Measurements from ENCODE around the gene PTPRO. TPM values are rescaled to one million over a fixed set of nuclear protein-coding genes. Genes with fewer than 3 reads are reported as not detected.
A peak's percentile ranks its signal among the peaks of the same experiment; 100 is the strongest.

The PTPRO gene
- total and polyA plus RNA-seq, 2 experiments from 2014 or later: 0.12 TPM; not detected in 1

DNA sequence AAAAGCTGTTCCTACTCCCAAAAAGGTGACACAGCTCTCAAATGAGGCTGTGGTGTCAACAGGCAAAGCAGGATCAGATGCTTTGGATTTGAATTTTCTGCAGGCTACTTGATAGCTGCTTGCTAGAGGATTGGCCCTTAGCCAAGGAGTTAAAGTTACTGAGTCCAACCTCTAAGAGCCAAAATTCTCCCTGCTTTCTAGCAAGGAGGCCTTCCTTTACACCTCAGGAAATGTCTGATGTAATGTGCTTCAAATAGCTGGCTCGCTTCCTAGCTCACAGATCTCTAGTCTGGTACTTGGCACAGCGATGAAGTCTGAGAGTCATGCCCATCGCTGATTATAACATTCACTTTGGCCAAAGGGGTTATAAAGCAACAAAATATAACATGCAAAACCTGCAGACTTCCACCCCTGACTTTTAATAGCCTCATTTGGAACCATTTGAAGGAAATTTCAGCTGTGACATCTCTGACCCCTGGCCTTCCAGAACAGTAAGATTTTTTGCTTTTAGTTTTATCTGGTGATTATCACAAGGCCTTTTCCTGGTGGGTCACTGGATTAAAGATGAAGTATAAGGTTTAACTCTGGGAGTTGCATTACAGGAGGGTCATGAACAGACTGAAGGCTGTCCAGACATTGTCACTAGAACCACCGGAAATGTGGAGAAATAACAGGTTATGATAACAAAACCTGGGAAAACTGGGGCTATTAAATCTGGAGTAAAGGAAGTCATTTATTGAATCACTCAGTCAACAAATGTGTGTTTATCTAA, 277.1 kb downstream of the PTPRO start:
- peaks cover 6% of the 10 kb centered on the region for H3K4me1 ChIP-seq (ENCODE audit: low read depth)
- H3K4me3 ChIP-seq: no peak overlapping the region
- H3K27me3 ChIP-seq: no peaks in the 10 kb centered on the region
- no peaks in the 10 kb centered on the region for H3K9me3 ChIP-seq (ENCODE audit: low read depth)
- no peak for TF ChIP-seq CTCF (IDR thresholded peaks at IDR 0.05; ENCODE audit: low read depth, low read length)
- no peaks in the 10 kb centered on the region for H3K36me3 ChIP-seq
- peak; percentile 50 to 97 for DNase-seq (ENCODE audit: low read depth in 1 of 2, low spot score in 1 of 2)
- no peak overlapping the region for H3K27ac ChIP-seq

DNA sequence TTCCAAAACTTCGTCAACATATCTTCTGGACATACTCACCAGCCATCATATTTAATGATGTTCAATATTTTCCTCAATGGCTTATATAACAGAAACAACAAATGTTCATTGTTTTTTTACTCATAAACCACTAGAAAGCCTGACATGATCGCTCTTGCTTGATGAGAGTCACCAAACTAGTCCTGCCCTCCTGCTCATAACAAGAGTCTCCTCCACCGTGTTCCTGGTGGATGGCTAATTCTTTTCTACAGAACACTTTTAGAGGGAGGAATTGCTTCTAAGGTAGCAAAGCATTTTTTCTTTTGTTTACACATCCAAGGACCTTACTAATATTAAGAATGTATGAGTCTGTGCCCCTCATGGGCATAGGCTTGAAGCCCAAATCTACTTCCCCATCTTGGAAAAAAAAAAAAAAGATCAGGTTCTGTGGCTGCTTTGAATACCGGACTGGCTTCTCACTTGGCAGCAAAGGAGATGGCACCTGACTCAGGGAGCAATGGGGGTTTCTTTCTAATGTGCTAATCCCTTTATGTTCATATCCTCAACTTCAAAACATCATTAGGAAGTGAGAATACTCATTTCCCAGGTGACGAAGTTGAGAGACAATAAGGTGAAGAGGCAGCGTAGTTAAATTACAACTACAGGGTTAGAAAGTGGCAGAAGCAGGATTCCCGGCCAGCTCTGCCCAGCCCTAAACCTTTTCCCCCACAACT, 278.1 kb downstream of the PTPRO start:
- no peak for DNase-seq (ENCODE audit: low read depth in 1 of 2, low spot score in 1 of 2)
- Histone ChIP-seq H3K36me3 (no peaks in the 10 kb centered on the region), H3K4me3 (no peak overlapping the region), H3K9me3 (ENCODE audit: low read depth) (no peaks in the 10 kb centered on the region), H3K4me1 (ENCODE audit: low read depth) (peaks cover 6% of the 10 kb centered on the region), H3K27me3 (no peaks in the 10 kb centered on the region), H3K27ac (no peak overlapping the region)
- TF ChIP-seq CTCF (IDR thresholded peaks at IDR 0.05; ENCODE audit: low read depth, low read length): no peak

DNA sequence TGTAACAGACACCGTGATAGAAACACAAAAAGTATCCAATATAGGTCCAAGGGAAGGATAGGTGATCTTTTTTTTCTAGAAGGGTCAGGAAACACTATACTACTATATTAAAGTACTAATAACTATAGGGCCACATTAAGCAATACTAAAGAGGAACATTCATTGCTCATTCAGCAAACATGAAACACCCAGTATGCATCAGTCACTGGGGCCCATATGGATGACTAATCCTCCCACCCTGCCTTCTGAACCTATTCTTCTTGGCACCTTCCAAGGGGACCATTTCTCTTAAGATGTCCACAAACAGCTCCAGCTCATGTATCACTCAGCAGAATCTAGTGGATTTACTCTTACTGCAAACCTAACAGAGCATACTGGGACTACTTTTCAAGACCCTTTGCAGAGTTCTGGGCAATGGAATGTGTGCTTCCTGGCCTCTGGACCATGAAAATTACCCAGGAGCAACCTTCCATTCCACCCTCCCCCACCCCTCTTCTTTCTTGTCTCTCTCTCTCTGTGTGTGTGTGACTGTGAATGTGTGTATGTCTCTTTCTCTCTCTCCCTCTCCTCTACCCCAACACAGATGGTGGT, 279.0 kb downstream of the PTPRO start:
- no peak for TF ChIP-seq CTCF (IDR thresholded peaks at IDR 0.05; ENCODE audit: low read depth, low read length)

GRCh38 chr12:15602051-15602672, 279.9 kb downstream of the PTPRO start:
- peaks cover 6% of the 10 kb centered on the region for H3K4me1 ChIP-seq (ENCODE audit: low read depth)
- H3K9me3 ChIP-seq (ENCODE audit: low read depth): no peaks in the 10 kb centered on the region
- DNase-seq (ENCODE audit: low read depth in 1 of 2, low spot score in 1 of 2): no peak
- no peaks in the 10 kb centered on the region for H3K36me3 ChIP-seq
- H3K27ac ChIP-seq: no peak overlapping the region
- no peak overlapping the region for H3K4me3 ChIP-seq
- no peaks in the 10 kb centered on the region for H3K27me3 ChIP-seq
- TF ChIP-seq CTCF (IDR thresholded peaks at IDR 0.05; ENCODE audit: low read depth, low read length): no peak

More for the DNA sequence above, 279.0 kb downstream of the PTPRO start:
- no peaks in the 10 kb centered on the region for H3K36me3 ChIP-seq
- no peaks in the 10 kb centered on the region for H3K27me3 ChIP-seq
- peaks cover 6% of the 10 kb centered on the region for H3K4me1 ChIP-seq (ENCODE audit: low read depth)
- DNase-seq (ENCODE audit: low read depth in 1 of 2, low spot score in 1 of 2): peak in 1 of 2 donors; percentile 70
- H3K4me3 ChIP-seq: no peak overlapping the region
- no peak overlapping the region for H3K27ac ChIP-seq
- no peaks in the 10 kb centered on the region for H3K9me3 ChIP-seq (ENCODE audit: low read depth)

DNA sequence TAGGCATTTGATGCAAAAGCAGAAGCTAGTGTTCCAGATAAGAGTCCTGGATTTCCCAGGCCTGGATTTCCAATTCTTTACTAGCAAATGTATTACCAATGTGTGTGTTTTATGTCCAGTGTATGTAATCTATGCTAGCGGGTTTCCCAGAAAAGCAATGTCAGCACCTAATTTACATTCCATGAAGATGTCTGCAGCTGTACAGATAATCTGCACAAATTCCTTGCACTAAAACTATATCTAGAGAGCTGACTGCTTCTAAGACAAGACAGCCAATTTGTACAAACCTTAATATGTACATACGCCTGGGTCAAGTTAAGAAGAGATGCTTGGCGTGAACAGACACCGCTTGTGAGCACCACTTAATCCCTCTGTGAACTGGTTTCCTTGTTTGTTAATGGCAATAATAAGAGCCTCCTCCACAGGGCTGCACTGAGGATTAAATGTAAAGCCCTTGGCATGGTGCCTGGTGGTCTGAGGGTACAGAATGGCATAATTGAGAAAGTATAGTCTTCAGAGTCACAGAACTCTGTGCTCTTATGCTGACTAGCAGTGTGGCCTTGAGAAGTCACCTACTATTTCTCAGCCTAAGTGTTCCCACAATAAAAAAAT, 281.3 kb downstream of the PTPRO start:
- H3K4me1 ChIP-seq (ENCODE audit: low read depth): peaks cover 6% of the 10 kb centered on the region
- peak; percentile 36 to 44 for DNase-seq (ENCODE audit: low read depth in 1 of 2, low spot score in 1 of 2)
- no peaks in the 10 kb centered on the region for H3K9me3 ChIP-seq (ENCODE audit: low read depth)
- no peak for TF ChIP-seq CTCF (IDR thresholded peaks at IDR 0.05; ENCODE audit: low read depth, low read length)
- no peaks in the 10 kb centered on the region for H3K27me3 ChIP-seq
- H3K4me3 ChIP-seq: no peak overlapping the region
- H3K36me3 ChIP-seq: no peaks in the 10 kb centered on the region
- peak overlapping the region; percentile 2 for H3K27ac ChIP-seq

Data from cardiac muscle cell (in vitro differentiated cells and primary cell).